Measurements from ENCODE around the gene TIMM22.

Gene TIMM22

DNA sequence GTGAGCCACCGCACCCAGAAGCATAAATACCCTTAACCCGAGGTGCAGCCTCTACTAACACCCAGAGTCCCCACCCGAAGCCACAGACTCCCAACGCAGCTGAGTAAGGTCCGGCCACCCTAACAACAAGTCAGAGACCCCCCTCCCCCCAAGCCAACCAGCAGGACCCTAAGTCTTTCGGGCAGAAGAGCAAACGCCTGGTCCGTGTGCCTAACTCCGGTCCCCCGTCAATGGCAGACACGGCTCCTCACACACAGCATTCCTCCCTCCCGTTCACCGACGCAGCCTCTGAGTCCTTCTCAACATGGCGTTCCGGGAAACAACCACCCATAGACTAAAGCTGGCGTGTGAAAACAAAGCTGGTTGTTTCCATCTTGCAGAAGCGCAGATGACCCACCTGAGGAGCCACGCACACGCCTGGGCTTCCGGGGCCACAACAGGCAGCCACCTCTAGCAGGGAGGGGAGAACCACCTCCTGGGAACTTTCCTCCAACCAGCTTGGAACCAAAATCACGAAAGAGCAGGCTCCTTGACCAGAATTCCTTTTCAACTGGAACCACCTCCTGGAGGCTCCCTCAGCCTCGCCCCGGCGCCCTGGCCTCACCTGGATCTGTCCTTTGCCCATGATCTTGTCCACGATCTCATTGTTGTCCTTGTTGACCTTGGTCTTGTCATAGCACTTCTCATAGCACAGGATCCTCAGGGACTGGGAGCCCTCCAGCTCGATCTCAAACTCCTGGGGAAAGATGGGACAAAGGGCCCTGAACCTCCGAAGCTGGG, 52.7 kb downstream of the TIMM22 start:
- TF ChIP-seq, protein P1, sequence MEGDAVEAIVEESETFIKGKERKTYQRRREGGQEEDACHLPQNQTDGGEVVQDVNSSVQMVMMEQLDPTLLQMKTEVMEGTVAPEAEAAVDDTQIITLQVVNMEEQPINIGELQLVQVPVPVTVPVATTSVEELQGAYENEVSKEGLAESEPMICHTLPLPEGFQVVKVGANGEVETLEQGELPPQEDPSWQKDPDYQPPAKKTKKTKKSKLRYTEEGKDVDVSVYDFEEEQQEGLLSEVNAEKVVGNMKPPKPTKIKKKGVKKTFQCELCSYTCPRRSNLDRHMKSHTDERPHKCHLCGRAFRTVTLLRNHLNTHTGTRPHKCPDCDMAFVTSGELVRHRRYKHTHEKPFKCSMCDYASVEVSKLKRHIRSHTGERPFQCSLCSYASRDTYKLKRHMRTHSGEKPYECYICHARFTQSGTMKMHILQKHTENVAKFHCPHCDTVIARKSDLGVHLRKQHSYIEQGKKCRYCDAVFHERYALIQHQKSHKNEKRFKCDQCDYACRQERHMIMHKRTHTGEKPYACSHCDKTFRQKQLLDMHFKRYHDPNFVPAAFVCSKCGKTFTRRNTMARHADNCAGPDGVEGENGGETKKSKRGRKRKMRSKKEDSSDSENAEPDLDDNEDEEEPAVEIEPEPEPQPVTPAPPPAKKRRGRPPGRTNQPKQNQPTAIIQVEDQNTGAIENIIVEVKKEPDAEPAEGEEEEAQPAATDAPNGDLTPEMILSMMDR (IDR thresholded peaks at IDR 0.05; ENCODE audit: control extremely low read depth, extremely low read depth, low read depth, missing control alignments): no peak
- DNase-seq (ENCODE audit: extremely low spot score): no peak
- CTCF ChIA-PET: interaction anchor here (0.8 to 1.1 kb wide), 2 partner anchors 9 to 12 kb away, joined by 3 to 8 read pairs; no protein-coding TSS in a partner anchor
- POLR2A ChIA-PET: no interaction called here

DNA sequence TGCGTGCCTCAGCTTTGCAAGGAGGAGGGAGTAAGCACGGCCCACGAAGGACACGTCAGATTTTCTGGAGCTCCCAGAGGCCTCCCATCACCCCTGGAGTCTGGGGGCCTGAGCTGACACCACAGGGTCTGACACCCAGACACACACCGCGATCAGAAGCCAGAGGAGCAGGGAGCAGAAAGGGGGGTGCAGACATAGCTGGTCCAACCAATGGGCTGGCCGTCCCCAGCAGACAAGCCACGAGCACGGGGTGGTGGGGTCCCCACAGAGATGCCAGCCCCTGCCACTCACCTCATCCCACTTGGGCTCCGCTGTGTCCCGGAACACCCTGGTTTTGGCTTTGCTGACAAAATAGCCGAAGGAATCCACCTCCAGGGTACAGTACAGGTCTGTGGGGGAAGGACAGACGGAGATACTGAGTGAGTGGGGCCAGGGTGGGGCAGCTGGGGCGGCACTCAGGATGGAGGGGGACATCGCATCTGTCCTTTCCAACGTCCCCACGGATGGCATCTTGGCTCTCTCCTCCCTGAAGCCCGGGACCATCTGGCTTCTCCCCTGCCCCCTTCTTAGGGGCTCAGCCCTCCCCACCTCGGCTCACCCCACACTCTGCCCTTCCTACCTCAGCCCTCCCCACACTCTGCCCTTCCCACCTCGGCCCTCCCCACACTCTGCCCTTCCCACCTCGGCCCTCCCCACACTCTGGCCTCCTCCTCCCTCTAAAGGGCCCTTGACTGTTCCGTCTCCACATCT, 53.5 kb downstream of the TIMM22 start:
- CTCF ChIA-PET: interaction anchor here (0.8 to 1.1 kb wide), 2 partner anchors 8 to 13 kb away, joined by 3 to 8 read pairs; no protein-coding TSS in a partner anchor
- no peak for DNase-seq (ENCODE audit: extremely low spot score)
- TF ChIP-seq, protein P1 (IDR thresholded peaks at IDR 0.05; ENCODE audit: control extremely low read depth, extremely low read depth, low read depth, missing control alignments): no peak
- POLR2A ChIA-PET: no interaction called here

DNA sequence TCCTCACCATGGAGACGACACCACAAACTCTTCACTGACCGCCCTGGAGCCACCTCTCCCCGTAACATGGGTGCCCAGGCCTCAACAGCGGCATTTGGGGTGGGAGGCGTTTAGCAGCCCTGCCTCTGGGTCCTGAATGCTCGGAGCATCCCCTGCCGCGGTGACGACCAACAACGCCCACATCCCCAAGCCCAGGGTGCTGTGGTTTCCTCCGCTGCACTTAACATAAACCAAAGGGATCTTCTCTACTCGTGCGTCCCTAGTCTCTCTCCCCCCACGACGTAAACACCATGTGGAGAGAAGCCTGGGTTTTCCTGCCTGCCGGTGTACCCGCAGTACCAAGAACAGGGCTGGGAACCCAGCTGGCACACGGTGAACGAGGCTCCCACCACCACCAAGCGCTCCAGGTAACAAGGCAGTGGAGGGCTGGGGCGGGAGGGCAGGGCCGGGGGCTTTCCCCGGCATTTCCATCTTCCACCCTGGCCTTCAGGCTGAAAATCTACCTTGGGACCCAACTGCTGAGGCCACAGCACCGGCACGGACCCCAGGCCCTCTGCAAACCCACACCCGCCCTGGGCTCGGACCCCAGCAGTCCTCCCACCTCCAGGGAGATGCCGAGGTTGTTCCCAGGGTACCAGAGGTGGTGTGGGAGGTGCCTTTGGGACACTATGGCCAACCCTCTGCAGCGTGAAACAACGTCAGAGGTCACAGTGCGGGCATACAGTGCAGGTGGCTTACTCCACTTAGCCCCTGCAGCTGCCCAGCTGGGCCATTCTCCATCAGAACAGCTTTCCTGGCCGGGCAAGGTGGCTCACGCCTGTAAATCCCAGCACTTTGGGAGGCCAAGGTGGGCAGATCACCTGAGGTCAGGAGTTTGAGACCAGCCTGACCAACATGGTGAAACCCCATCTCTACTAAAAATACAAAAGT, 54.3 kb downstream of the TIMM22 start:
- no peak for DNase-seq (ENCODE audit: extremely low spot score)
- ChIA-PET POLR2A (no interaction called here), CTCF (no interaction called here)
- TF ChIP-seq, protein P1 (IDR thresholded peaks at IDR 0.05; ENCODE audit: control extremely low read depth, extremely low read depth, low read depth, missing control alignments): no peak
